B cell (primary cell): ENCODE results near the gene TBXAS1. TPM values are rescaled to one million over a fixed set of nuclear protein-coding genes. Genes with fewer than 3 reads are reported as not detected.

Source experiments
- ATAC-seq: fragments of 200-7000 bp; cut with Tn5 transposase; one replicate; pipeline ENCODE4 v1.10.0; 2021; ENCODE audit warnings: low read depth, mild to moderate bottlenecking, moderate number of reproducible peaks, moderate library complexity
- CTCF ChIA-PET: fragments of 350-600 bp; sonication (Branson Sonifier 250); formaldehyde crosslinking; loops from one replicate; lab custom pipeline; 2021; ENCODE audit warnings: antibody characterized with exemption, inconsistent platforms; lab: Charles Lee
- POLR2A ChIA-PET: fragments of 350-600 bp; sonication (Branson Sonifier 250); formaldehyde crosslinking; loops from one replicate; lab custom pipeline; 2021; ENCODE audit warnings: antibody characterized with exemption; lab: Charles Lee
- DNase-seq: peaks from one replicate; pipeline ENCODE4 v3.0.0; 2013
- H2AFZ ChIP-seq: 2 replicates; pipeline ENCODE4 v1.6.1; 2012; ENCODE audit warnings: mild to moderate bottlenecking, low read depth, low read length; ENCODE audit not compliant: insufficient read depth, poor library complexity, severe bottlenecking
- H3K27ac ChIP-seq, 2 donors: 1 replicate in 1 of 2; 2 replicates in 1 of 2; pipeline ENCODE4 v1.5.1; 2012 to 2013; ENCODE audit warnings: low read length in 2 of 2, mild to moderate bottlenecking in 2 of 2, moderate library complexity in 1 of 2
- H3K27me3 ChIP-seq, 4 experiments: fragments of 200-600 bp in 1 of 4; sonication (generic) in 1 of 4; replicated peaks in 1 of 4; 1 replicate in 2 of 4; 2 replicates in 2 of 4; pipeline versions ENCODE4 v1.6.1 to v1.7.0; 2013 to 2016; ENCODE audit warnings: low read length in 3 of 4, mild to moderate bottlenecking in 2 of 4, mixed read lengths in 1 of 4, moderate library complexity in 1 of 4; ENCODE audit not compliant: insufficient read depth in 4 of 4, control insufficient read depth in 3 of 4; ENCODE audit errors: control extremely low read depth in 1 of 4
- H3K36me3 ChIP-seq, 2 experiments: replicated peaks in 1 of 2; 1 replicate in 1 of 2; 2 replicates in 1 of 2; pipeline versions ENCODE4 v1.6.1 to v1.7.1; 2013; ENCODE audit warnings: low read length in 1 of 2; ENCODE audit not compliant: insufficient read depth in 2 of 2, control insufficient read depth in 1 of 2; ENCODE audit errors: control extremely low read depth in 1 of 2, extremely low read depth in 1 of 2
- H3K4me1 ChIP-seq, 2 donors: fragments of 200-600 bp in 1 of 2; sonication (generic) in 1 of 2; 1 replicate in 1 of 2; 2 replicates in 1 of 2; pipeline versions ENCODE4 v1.5.1 to v1.6.1; 2013 to 2017; ENCODE audit warnings: low read length in 2 of 2; ENCODE audit not compliant: control insufficient read depth in 2 of 2, insufficient read depth in 2 of 2
- H3K4me2 ChIP-seq: replicated peaks from 2 replicates; pipeline ENCODE3; 2012; ENCODE audit warnings: mild to moderate bottlenecking, low read depth, low read length; ENCODE audit not compliant: poor library complexity, severe bottlenecking
- H3K4me3 ChIP-seq, 5 experiments: fragments of 200-600 bp in 1 of 5; sonication (generic) in 1 of 5; 1 replicate in 3 of 5; 2 replicates in 2 of 5; pipeline versions ENCODE4 v1.5.1 to v1.7.0; 2011 to 2016; ENCODE audit warnings: low read length in 4 of 5, mild to moderate bottlenecking in 4 of 5, low read depth in 2 of 5, control low read depth in 1 of 5, moderate library complexity in 1 of 5; ENCODE audit not compliant: insufficient read depth in 1 of 5; ENCODE audit errors: control extremely low read depth in 1 of 5, extremely low read depth in 1 of 5
- H3K79me2 ChIP-seq: fragments of 200-600 bp; sonication (generic); one replicate; pipeline ENCODE4 v1.6.0; 2016; ENCODE audit warnings: low read length; ENCODE audit not compliant: control insufficient read depth, insufficient read depth
- H3K9ac ChIP-seq: fragments of 200-600 bp; sonication (generic); 2 replicates; pipeline ENCODE4 v1.6.1; 2017; ENCODE audit warnings: mild to moderate bottlenecking, low read length, moderate library complexity
- H3K9me3 ChIP-seq, 3 donors: one replicate each; pipeline versions ENCODE4 v1.6.1 to v1.7.1; 2013; ENCODE audit warnings: low read length in 2 of 3; ENCODE audit not compliant: control insufficient read depth in 2 of 3, insufficient read depth in 1 of 3; ENCODE audit errors: control extremely low read depth in 1 of 3
- H4K20me1 ChIP-seq: 2 replicates; pipeline ENCODE4 v1.6.0; 2012; ENCODE audit warnings: mild to moderate bottlenecking, low read length; ENCODE audit not compliant: insufficient read depth, control insufficient read depth, poor library complexity, severe bottlenecking
- H3K27ac Mint-ChIP-seq: one replicate; pipeline ENCODE4 v1.8.0; 2021; ENCODE audit warnings: mixed read lengths
- H3K27me3 Mint-ChIP-seq: one replicate; pipeline ENCODE4 v1.8.0; 2021; ENCODE audit warnings: mixed read lengths
- H3K4me1 Mint-ChIP-seq: one replicate; pipeline ENCODE4 v1.8.0; 2021; ENCODE audit warnings: mixed read lengths
- H3K4me3 Mint-ChIP-seq: one replicate; pipeline ENCODE4 v1.8.0; 2021; ENCODE audit warnings: mixed read lengths
- H3K9me3 Mint-ChIP-seq: one replicate; pipeline ENCODE4 v1.8.0; 2022; ENCODE audit warnings: mixed read lengths; ENCODE audit not compliant: insufficient read depth
- CTCF ChIP-seq: fragments of 200-600 bp; IDR thresholded peaks from one replicate; pipeline ENCODE4 v1.8.0; 2022; ENCODE audit warnings: antibody characterized with exemption, mild to moderate bottlenecking
- EZH2 ChIP-seq: IDR thresholded peaks from 2 replicates; pipeline ENCODE4 v1.6.1; 2012; ENCODE audit warnings: borderline replicate concordance, low read depth, mild to moderate bottlenecking, moderate library complexity, low read length; ENCODE audit not compliant: insufficient read depth, poor library complexity, severe bottlenecking
- WGBS: methylation state at CpG from one replicate; pipeline ENCODE4 v1.1.5; 2013; ENCODE audit warnings: missing lambda C conversion rate; ENCODE audit not compliant: insufficient coverage; 5-methylcytosine and 5-hydroxymethylcytosine counted together
- intact Hi-C: fragments of 100-400 bp; cut with micrococcal nuclease; formaldehyde crosslinking; loops from one replicate; pipeline ENCODE4 v1.10.0; 2022
- polyA plus RNA-seq: library from polyadenylated mRNA; depleted of rRNA; stranded (reverse); fragments of >200 nt; gene quantifications from 2 replicates; pipeline ENCODE4 v1.2.3, GENCODE V29; 2012
- total RNA-seq, 2 donors: library from RNA; stranded (reverse); fragments of 120-200 nt in 1 of 2; gene quantifications; 1 replicate in 1 of 2; 2 replicates in 1 of 2; pipeline versions ENCODE4 v1.2.3 to v1.2.4, GENCODE V29; 2013 to 2022

The TBXAS1 gene
- total and polyA plus RNA-seq, 2 donors (not counting 1 experiment from before 2014, with no cell fraction given), result 8.1 to 21.0 TPM

DNA sequence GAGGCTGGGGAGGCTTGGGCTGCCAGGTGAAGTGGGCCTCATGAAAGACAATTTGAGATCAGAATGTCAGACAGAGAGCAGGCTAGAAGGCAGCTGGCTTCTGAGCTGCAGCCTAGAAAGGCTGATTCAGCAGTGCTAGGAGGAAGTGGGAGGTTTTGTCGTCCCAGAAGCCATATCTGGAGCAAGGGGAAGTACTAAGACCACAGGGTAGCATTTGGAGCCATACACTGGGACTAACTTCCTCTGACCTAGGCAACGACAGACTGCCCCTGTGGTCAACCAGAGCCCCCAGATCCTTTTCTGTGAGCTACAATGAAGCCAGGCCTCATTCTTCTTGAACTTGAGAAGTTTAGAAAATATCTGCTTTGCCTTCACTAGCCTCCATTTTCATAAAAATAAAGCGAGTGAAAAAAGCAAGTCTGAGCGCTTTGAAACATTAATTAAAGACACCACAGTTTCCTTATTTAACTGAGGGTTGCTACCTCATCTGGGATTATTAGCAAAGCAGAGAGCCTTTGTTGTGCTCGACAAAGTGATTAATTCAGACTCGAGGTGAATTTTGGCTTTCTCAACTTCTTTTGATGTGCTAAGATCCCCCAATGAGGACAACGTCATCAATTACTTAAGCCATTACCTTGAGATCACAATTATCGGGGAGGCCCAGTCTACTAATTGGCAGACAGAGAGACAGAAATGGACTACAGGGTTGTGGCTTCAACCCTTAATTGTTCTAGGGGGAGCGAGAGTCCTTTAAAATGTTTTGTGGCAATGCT is 26.6 kb downstream of the TBXAS1 start:
- Histone ChIP-seq H3K27me3 (no peaks in the 10 kb centered on the region), H3K79me2 (no peaks in the 10 kb centered on the region), H3K4me2 (peak overlapping the region; percentile 55), H3K27ac (peak overlapping the region in 1 of 2 donors; percentile 48), H4K20me1 (no peaks in the 10 kb centered on the region), H3K4me1 (peaks cover 25 to 27% of the 10 kb centered on the region in 2 donors), H2AFZ (peak overlapping the region; percentile 40), H3K9ac (peak overlapping the region; percentile 1), H3K36me3 (no peaks in the 10 kb centered on the region), H3K4me3 (no peak overlapping the region), H3K9me3 (no peaks in the 10 kb centered on the region)
- no peaks in the 10 kb centered on the region for H3K27me3 Mint-ChIP-seq
- ATAC-seq (peak; percentile 54), DNase-seq (peak; percentile 47)
- peak overlapping the region; percentile 68 for H3K27ac Mint-ChIP-seq
- H3K9me3 Mint-ChIP-seq, result no peaks in the 10 kb centered on the region
- no peak overlapping the region for H3K4me3 Mint-ChIP-seq
- 33% methylated on average over 3 of the region's 9 CpGs for WGBS
- ChIA-PET CTCF (no interaction called here), POLR2A (no interaction called here)
- H3K4me1 Mint-ChIP-seq, result peaks cover 27% of the 10 kb centered on the region
- intact Hi-C loops, result no loop called here
- TF ChIP-seq EZH2 (no peak), CTCF (no peak)

DNA sequence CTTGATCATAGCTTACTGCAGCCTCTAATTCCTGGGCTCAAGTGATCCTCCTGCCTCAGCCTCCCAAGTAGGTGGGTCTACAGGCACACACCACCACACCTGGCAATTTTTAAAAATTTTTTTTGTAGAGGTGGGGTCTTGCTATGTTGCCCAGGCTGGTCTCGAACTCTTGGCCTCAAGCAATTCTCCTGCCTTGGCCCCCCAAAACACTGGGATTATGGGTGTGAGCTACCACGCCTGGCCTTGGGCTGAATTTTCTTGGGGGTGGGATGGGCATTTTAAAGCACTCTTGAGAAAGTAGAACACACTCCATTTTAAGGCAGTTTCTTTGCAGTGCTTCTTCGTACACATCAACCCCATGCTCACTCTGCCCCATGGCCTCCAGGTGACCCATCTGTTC is 28.7 kb downstream of the TBXAS1 start:
- ATAC-seq (no peak), DNase-seq (no peak)
- Histone ChIP-seq H3K27ac (no peak overlapping the region), H2AFZ (no peak overlapping the region), H3K4me3 (no peak overlapping the region), H3K79me2 (no peaks in the 10 kb centered on the region), H3K9me3 (no peaks in the 10 kb centered on the region), H3K4me2 (no peak overlapping the region), H3K9ac (no peak overlapping the region), H3K27me3 (no peaks in the 10 kb centered on the region), H3K4me1 (peaks cover 32 to 35% of the 10 kb centered on the region in 2 donors), H4K20me1 (no peaks in the 10 kb centered on the region), H3K36me3 (no peaks in the 10 kb centered on the region)
- H3K27ac Mint-ChIP-seq, result no peak overlapping the region
- ChIA-PET POLR2A (no interaction called here), CTCF (no interaction called here)
- H3K27me3 Mint-ChIP-seq, result no peaks in the 10 kb centered on the region
- H3K4me1 Mint-ChIP-seq, result peaks cover 32% of the 10 kb centered on the region
- no peaks in the 10 kb centered on the region for H3K9me3 Mint-ChIP-seq
- TF ChIP-seq EZH2, result no peak
- no peak for TF ChIP-seq CTCF
- WGBS, result 100% methylated on average over 2 of the region's 3 CpGs
- no peak overlapping the region for H3K4me3 Mint-ChIP-seq
- intact Hi-C loops, result no loop called here
